Measurements from ENCODE around the gene SYCP2.

SYCP2 gene

DNA sequence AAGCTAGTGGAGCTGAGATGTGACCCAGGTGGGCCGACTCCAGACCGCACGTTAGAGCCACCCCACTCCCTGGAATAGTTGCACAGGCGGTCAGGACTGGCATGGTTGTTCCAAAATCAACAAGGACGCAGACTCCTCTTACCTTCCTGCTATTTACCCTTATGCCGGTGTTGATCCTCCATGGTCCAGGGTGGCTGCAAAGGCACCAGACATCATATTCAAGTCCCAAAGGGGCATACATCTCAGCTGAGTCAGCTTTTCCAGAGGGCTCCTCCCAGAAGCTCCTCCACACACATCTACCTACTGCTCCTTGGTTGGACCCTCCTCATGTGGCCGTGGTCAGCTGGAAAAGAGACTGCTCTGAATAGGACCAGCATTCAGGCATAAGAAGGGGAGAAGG lies 112.2 kb downstream of the SYCP2 start:
- DNase-seq (ENCODE audit: low read depth) = no peak

DNA sequence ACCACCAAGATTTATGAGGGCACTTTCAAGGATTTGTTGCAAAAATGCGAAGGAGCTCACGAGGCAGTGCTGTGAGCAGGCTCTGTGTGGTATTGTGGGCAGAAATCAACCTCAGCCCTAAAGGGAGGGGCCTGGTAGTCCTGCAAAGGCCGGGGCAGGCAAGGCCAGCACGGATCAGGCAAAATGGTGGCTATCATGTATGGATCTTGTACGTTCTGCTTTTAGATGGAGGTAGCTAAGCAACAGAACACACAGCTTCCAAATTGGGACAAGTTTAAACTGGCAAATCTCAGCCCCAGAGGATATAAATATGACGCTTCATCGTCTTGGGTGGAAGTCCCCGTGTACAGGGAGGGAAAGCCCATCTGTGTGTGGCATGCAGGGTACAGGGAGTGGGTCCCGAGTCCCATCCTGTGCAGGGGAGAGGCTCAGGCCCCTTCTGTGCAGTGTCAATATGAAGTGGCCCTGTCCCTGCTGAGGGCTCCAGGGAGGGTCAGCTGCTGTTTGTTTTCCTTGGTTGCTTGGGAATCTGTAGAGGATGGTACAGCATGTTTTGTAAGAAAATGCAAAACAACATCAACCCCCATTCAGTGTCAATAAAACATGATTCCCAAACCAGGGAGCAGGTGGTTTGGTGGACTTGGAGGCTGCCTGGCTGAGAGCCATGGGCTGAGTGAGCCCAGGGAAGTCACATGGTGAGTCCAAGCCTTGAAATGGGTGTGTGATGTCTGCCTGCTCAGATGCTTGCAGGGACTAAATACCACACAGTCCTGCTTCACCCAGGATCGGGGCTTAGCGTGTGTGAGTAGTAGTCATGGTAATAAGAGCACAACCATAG lies 113.0 kb downstream of the SYCP2 start:
- no peak for DNase-seq (ENCODE audit: low read depth)

DNA sequence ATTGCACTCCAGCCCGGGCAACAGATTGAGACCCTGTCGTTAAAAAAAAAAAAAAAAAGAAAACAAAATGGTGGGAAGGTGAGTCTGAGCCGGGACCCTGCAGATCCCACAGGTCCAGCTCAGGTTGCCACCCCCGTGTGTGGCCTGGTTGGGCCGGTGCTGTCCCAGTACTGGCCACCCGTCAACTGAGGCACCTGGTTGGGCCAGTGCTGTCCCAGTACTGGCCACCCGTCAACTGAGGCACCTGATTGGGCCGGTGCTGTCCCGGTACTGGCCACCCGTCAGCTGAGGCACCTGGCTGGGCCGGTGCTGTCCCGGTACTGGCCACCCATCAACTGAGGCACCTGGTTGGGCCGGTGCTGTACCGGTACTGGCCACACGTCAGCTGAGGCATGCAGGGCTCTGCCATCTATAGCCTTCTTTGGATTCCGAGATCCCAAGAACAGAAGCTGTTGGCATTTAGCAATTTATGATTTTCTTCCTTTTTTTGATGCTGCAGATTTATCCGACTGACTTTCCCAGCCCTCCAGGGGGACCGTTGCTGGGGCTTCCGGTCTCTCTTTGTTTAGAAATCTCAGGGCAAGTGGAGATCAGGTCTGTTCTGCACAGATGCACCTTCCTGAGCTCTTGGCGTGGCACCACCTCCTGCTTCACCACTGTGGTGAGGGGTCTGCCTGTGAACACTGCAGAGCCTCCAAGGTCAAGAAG lies 113.8 kb downstream of the SYCP2 start:
- DNase-seq (ENCODE audit: low read depth) = no peak

DNA sequence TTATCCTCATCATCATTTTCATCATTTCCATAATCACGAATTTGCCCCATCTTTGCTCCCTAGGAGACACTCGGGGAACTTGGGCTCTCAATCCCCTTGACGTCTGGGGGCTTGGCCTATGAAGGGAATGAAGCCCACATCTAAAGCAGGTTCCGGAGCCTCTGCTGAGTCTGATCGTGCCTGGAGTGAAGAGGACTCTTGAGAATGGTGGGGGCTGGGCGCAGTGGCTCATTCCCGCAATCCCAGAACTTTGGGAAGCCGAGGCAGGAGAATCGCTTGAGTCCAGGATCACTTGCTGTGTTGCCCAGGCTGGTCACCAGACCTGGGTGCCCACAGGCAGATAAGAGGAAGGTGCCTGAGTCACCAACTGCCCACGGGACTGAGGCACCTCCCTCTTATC lies 114.5 kb downstream of the SYCP2 start:
- no peak for DNase-seq (ENCODE audit: low read depth)

- DNase-seq (ENCODE audit: low read depth) = no peak
Measured at GRCh38 chr20:59817846-59818615, 115.4 kb downstream of the SYCP2 start.

DNA sequence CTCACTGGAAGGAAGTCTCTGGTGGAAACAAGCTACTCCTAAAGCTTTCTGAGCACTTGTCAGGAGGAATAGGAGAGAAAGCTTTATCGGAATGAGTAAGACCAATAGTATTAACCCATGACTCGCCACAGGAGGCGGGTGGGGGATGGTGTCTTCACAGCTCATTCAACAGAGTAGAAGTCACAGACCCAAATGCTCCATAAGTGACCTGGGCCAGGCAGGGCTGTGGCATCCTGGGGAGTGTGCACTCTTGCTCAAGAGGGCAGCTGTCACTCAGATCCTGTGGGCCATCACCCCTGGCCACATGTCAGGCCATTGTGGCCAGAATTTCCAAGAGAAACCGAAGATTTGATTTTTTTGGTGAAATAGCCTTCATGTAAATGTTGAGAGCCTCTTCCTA lies 116.0 kb downstream of the SYCP2 start:
- no peak for DNase-seq (ENCODE audit: low read depth)

- no peak for DNase-seq (ENCODE audit: low read depth)
Measured at GRCh38 chr20:59816146-59816738, 117.2 kb downstream of the SYCP2 start.

DNA sequence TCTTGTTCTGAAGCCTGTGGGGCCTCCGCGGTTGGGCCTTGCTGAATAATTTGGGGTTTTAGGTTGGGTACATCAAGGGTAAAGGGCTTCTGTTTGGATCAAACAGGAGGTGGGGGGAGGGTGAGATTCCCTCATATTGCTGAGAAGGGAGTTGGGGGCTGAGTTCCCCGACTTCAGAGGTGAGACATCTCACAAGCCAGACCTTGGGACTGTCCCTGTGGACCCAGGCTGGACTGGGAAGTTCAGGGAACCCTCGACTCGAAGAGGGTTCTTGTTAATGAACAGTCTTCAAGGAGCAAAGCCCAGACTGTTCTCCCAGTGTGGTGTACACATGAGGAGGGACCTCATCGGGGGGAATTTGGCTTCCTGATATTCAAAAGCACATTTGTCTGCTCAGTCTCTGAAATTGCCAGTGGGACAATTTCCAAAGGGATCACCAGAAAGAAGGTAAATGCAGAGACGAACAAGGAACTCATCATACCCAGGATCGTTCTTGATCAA lies 118.5 kb downstream of the SYCP2 start:
- DNase-seq (ENCODE audit: low read depth) = no peak

DNA sequence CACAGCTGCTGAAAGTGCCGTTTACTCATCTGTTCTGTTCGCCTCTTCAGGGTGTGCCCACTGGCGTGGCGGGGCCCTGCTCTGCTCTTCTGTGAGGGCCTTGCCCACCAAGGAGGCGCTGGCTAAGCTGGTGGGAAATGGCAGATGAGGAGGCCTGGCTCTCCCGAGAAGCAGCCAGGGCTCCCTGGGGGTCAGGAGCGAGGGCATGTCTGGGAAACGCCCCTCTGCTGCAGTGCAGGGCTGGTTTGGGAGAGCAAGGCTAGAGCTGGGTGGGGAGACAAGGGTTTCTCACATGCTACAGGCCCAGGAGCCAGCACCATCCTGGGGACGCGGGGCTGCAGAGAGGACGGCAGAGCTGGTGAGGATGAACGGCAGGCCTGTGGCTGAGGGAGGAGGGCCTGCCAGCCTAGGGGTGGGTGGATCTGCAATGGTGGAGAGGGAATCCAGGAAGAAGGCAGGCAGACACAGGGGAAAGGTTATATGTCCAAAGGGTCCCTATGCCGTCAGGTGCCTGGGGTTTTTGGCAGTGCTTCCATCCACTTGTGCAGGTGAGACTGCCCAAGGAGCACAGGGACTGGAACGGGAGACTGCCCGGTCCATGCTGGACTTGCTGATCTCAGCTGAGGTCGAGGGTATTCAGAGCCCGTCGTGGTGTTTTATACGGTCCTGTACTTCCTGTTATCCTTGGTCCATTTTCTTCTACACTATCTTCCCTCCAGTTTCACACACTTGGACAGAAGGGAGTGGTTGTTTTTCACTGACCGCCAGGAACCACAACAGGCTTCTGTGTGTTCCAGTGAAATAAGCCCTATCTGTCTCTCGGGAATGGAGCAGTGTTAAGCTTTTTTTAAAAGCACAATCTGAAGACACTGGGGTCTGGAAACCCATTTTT lies 119.2 kb downstream of the SYCP2 start:
- DNase-seq (ENCODE audit: low read depth) = no peak
